Measurements from ENCODE around the gene TMEM233.

DNA sequence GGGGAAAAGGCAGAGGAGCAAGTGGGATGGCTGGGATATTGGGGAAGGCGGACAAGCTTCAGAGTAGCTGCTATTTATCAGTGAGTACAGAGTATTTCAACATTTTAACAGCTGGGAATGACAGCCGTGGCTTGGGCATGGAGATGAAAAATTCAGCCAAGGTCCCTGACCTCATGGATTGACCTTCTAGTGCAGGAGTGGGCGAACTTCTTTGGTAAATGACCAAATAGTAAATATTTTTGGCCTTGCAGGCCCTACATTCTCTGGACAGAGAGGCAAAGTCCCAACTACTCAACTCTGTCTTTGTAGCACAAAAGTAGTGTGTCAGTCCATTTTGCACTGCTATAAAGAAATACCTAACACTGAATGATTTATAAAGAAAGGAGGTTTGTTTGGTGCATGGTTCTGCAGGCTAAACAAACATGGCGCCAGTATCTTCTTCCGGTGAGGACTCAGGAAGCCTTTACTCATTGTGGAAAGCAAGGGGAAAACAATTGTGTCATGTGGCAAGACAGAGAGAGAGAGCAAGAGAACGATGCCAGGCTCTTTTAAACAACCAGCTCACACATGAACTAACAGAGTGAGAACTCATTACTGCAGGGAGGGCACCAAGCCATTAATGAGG, 33.6 kb downstream of the TMEM233 start:
- TF ChIP-seq, protein P1, sequence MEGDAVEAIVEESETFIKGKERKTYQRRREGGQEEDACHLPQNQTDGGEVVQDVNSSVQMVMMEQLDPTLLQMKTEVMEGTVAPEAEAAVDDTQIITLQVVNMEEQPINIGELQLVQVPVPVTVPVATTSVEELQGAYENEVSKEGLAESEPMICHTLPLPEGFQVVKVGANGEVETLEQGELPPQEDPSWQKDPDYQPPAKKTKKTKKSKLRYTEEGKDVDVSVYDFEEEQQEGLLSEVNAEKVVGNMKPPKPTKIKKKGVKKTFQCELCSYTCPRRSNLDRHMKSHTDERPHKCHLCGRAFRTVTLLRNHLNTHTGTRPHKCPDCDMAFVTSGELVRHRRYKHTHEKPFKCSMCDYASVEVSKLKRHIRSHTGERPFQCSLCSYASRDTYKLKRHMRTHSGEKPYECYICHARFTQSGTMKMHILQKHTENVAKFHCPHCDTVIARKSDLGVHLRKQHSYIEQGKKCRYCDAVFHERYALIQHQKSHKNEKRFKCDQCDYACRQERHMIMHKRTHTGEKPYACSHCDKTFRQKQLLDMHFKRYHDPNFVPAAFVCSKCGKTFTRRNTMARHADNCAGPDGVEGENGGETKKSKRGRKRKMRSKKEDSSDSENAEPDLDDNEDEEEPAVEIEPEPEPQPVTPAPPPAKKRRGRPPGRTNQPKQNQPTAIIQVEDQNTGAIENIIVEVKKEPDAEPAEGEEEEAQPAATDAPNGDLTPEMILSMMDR (IDR thresholded peaks at IDR 0.05): no peak
- TF ChIP-seq, protein P2, sequence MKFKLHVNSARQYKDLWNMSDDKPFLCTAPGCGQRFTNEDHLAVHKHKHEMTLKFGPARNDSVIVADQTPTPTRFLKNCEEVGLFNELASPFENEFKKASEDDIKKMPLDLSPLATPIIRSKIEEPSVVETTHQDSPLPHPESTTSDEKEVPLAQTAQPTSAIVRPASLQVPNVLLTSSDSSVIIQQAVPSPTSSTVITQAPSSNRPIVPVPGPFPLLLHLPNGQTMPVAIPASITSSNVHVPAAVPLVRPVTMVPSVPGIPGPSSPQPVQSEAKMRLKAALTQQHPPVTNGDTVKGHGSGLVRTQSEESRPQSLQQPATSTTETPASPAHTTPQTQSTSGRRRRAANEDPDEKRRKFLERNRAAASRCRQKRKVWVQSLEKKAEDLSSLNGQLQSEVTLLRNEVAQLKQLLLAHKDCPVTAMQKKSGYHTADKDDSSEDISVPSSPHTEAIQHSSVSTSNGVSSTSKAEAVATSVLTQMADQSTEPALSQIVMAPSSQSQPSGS (CRISPR knock-in tag; IDR thresholded peaks at IDR 0.05; ENCODE audit: borderline replicate concordance, low read depth): no peak
- TF ChIP-seq, protein P3, sequence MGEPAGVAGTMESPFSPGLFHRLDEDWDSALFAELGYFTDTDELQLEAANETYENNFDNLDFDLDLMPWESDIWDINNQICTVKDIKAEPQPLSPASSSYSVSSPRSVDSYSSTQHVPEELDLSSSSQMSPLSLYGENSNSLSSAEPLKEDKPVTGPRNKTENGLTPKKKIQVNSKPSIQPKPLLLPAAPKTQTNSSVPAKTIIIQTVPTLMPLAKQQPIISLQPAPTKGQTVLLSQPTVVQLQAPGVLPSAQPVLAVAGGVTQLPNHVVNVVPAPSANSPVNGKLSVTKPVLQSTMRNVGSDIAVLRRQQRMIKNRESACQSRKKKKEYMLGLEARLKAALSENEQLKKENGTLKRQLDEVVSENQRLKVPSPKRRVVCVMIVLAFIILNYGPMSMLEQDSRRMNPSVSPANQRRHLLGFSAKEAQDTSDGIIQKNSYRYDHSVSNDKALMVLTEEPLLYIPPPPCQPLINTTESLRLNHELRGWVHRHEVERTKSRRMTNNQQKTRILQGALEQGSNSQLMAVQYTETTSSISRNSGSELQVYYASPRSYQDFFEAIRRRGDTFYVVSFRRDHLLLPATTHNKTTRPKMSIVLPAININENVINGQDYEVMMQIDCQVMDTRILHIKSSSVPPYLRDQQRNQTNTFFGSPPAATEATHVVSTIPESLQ (CRISPR knock-in tag; IDR thresholded peaks at IDR 0.05): no peak
- TF ChIP-seq, protein P4, sequence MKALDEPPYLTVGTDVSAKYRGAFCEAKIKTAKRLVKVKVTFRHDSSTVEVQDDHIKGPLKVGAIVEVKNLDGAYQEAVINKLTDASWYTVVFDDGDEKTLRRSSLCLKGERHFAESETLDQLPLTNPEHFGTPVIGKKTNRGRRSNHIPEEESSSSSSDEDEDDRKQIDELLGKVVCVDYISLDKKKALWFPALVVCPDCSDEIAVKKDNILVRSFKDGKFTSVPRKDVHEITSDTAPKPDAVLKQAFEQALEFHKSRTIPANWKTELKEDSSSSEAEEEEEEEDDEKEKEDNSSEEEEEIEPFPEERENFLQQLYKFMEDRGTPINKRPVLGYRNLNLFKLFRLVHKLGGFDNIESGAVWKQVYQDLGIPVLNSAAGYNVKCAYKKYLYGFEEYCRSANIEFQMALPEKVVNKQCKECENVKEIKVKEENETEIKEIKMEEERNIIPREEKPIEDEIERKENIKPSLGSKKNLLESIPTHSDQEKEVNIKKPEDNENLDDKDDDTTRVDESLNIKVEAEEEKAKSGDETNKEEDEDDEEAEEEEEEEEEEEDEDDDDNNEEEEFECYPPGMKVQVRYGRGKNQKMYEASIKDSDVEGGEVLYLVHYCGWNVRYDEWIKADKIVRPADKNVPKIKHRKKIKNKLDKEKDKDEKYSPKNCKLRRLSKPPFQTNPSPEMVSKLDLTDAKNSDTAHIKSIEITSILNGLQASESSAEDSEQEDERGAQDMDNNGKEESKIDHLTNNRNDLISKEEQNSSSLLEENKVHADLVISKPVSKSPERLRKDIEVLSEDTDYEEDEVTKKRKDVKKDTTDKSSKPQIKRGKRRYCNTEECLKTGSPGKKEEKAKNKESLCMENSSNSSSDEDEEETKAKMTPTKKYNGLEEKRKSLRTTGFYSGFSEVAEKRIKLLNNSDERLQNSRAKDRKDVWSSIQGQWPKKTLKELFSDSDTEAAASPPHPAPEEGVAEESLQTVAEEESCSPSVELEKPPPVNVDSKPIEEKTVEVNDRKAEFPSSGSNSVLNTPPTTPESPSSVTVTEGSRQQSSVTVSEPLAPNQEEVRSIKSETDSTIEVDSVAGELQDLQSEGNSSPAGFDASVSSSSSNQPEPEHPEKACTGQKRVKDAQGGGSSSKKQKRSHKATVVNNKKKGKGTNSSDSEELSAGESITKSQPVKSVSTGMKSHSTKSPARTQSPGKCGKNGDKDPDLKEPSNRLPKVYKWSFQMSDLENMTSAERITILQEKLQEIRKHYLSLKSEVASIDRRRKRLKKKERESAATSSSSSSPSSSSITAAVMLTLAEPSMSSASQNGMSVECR (CRISPR knock-in tag; IDR thresholded peaks at IDR 0.05; ENCODE audit: borderline replicate concordance): no peak
